Neural cell (in vitro differentiated cells): Measurements from ENCODE around the gene IQSEC1. TPM values are rescaled to one million over a fixed set of nuclear protein-coding genes. Genes with fewer than 3 reads are reported as not detected.

Experiments used
- H2AFZ ChIP-seq: fragments of 200-600, 300-800 bp; sonication (generic), shearing (Covaris generic); 2 replicates; pipeline ENCODE4 v1.6.0; 2014; ENCODE audit warnings: low read depth, mild to moderate bottlenecking, antibody characterized with exemption, low read length, moderate library complexity
- H3F3A ChIP-seq: fragments of 200-600 bp; shearing (Covaris generic); 2 replicates; pipeline ENCODE4 v1.6.1; 2016; ENCODE audit warnings: mild to moderate bottlenecking, moderate library complexity, mixed read lengths, antibody characterized with exemption, low read length; ENCODE audit not compliant: insufficient read depth, poor library complexity, severe bottlenecking
- H3K27ac ChIP-seq: fragments of 200-600, 300-800 bp; sonication (generic), shearing (Covaris generic); 2 replicates; pipeline ENCODE4 v1.5.1; 2014; ENCODE audit warnings: mild to moderate bottlenecking, low read length, moderate library complexity
- H3K27me3 ChIP-seq: fragments of 300-800, 200-600 bp; sonication (generic), shearing (Covaris generic); 2 replicates; pipeline ENCODE4 v1.6.0; 2014; ENCODE audit warnings: mild to moderate bottlenecking, low read depth, low read length, moderate library complexity; ENCODE audit not compliant: insufficient read depth
- H3K36me3 ChIP-seq: fragments of 300-800, 200-600 bp; sonication (generic), shearing (Covaris generic); 2 replicates; pipeline ENCODE4 v1.5.1; 2014; ENCODE audit warnings: mild to moderate bottlenecking, antibody characterized with exemption, low read length, moderate library complexity; ENCODE audit not compliant: insufficient read depth
- H3K4me2 ChIP-seq: fragments of 300-800, 200-600 bp; sonication (generic), shearing (Covaris generic); 2 replicates; pipeline ENCODE4 v1.6.0; 2014; ENCODE audit warnings: mild to moderate bottlenecking, low read length
- H3K4me3 ChIP-seq: fragments of 300-800, 200-600 bp; sonication (generic), shearing (Covaris generic); 2 replicates; pipeline ENCODE4 v1.5.1; 2014; ENCODE audit warnings: mild to moderate bottlenecking, low read length, moderate library complexity
- H3K79me2 ChIP-seq: fragments of 200-600 bp; shearing (Covaris generic); replicated peaks from 2 replicates; pipeline ENCODE4 v1.6.0; 2014; ENCODE audit warnings: mild to moderate bottlenecking, low read length, moderate library complexity; ENCODE audit not compliant: insufficient read depth
- H3K9ac ChIP-seq: fragments of 300-800, 200-600 bp; sonication (generic), shearing (Covaris generic); 2 replicates; pipeline ENCODE4 v1.6.1; 2016; ENCODE audit warnings: mild to moderate bottlenecking, low read length, mixed read lengths
- H3K9me2 ChIP-seq: fragments of 200-600 bp; shearing (Covaris generic); 2 replicates; pipeline ENCODE4 v1.6.1; 2016; ENCODE audit warnings: mild to moderate bottlenecking, low read length, mixed read lengths; ENCODE audit not compliant: insufficient read depth
- H3K9me3 ChIP-seq: fragments of 200-600, 300-800 bp; sonication (generic), shearing (Covaris generic); 2 replicates; pipeline ENCODE4 v1.6.1; 2016; ENCODE audit warnings: mild to moderate bottlenecking, mixed run types, low read length, moderate library complexity, mixed read lengths
- H4K20me1 ChIP-seq: fragments of 200-600 bp; shearing (Covaris generic); 2 replicates; pipeline ENCODE4 v1.6.1; 2016; ENCODE audit warnings: mild to moderate bottlenecking, mixed run types; ENCODE audit not compliant: insufficient read depth
- EP300 ChIP-seq: fragments of 450-650 bp; conservative IDR thresholded peaks from 2 replicates; pipeline ENCODE4 v1.6.1; 2014; ENCODE audit warnings: antibody characterized with exemption, mild to moderate bottlenecking, moderate library complexity; ENCODE audit not compliant: poor library complexity, severe bottlenecking
- MXI1 ChIP-seq: fragments of 450-650 bp; conservative IDR thresholded peaks from 2 replicates; pipeline ENCODE4 v1.6.1; 2014; ENCODE audit warnings: antibody characterized with exemption, mild to moderate bottlenecking; ENCODE audit not compliant: poor library complexity, severe bottlenecking
- POLR2AphosphoS5 ChIP-seq: IDR thresholded peaks from 2 replicates; pipeline ENCODE4 v1.6.1; 2012
- RAD21 ChIP-seq: fragments of 450-650 bp; conservative IDR thresholded peaks from 2 replicates; pipeline ENCODE4 v1.6.1; 2014; ENCODE audit warnings: antibody characterized with exemption, mild to moderate bottlenecking, moderate library complexity
- REST ChIP-seq: IDR thresholded peaks from 2 replicates; pipeline ENCODE4 v1.6.1; 2012; ENCODE audit warnings: borderline replicate concordance
- SMC3 ChIP-seq: fragments of 450-650 bp; conservative IDR thresholded peaks from 2 replicates; pipeline ENCODE4 v1.6.1; 2014; ENCODE audit warnings: antibody characterized with exemption, mild to moderate bottlenecking, moderate library complexity; ENCODE audit not compliant: poor library complexity
- TAF1 ChIP-seq: IDR thresholded peaks from 2 replicates; pipeline ENCODE4 v1.6.1; 2012; ENCODE audit warnings: low read depth
- polyA plus RNA-seq: library from polyadenylated mRNA; depleted of rRNA; stranded (reverse); fragments of >200 nt; gene quantifications from 2 replicates; pipeline ENCODE4 v1.2.3, GENCODE V29; 2014
- TF ChIP-seq, protein P1 (sequence below): fragments of 450-650 bp; IDR thresholded peaks from 2 replicates; pipeline ENCODE4 v1.5.1; 2014; ENCODE audit warnings: antibody characterized with exemption, mild to moderate bottlenecking, moderate library complexity; ENCODE audit not compliant: poor library complexity, severe bottlenecking

The IQSEC1 gene
- polyA plus RNA-seq, 1 donor from 2014 or later, result 6.0 TPM

DNA sequence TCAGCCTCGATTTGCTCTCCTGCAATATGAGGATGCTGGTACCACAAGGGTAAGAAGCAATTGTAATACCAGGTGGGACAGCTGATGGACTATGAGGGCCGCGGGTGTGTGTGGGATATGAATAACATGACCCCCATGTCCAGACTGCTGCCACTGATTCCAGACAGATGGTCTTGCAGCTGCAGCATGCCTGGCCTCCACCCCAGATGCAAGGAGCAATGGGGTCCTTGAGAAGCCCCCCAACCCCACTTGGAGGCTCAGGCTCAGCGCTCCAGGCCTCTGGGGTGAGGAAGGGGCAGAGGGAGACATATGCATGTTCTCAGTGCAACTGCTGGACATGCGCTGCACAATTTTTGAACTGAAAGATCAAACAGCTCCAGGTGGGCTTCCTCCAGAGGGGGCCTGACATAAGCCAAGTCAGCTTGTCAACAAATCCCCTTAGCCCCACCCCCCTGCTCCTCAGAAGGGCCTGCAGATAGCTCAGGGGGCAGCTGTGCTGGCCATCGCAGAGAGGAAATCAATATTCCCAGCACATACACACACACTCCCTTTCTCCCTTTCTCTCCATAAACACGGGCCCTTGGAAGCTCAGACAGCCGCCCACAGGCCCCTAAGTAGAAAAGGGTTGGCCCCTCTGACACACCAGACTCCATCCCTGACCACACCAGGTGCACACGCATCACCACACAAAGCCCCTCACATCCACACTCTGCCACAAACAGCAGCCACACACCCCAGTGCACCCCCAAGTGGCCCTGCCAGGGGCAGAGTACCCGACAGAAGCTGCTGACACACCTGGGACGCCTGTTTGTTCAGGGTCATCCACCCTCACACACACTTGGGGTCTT, 107.0 kb downstream of the IQSEC1 start:
- peak overlapping the region; percentile 59 for H3K4me2 ChIP-seq
- peak overlapping the region; percentile 72 for H3K4me3 ChIP-seq
- peak overlapping the region; percentile 55 for H3K9ac ChIP-seq
- H3K27me3 ChIP-seq, result no peaks in the 10 kb centered on the region
- no peak overlapping the region for H2AFZ ChIP-seq
- H3K9me3 ChIP-seq, result no peaks in the 10 kb centered on the region
- H3K9me2 ChIP-seq, result no peaks in the 10 kb centered on the region
- no peak for TF ChIP-seq POLR2AphosphoS5
- TF ChIP-seq, protein P1, sequence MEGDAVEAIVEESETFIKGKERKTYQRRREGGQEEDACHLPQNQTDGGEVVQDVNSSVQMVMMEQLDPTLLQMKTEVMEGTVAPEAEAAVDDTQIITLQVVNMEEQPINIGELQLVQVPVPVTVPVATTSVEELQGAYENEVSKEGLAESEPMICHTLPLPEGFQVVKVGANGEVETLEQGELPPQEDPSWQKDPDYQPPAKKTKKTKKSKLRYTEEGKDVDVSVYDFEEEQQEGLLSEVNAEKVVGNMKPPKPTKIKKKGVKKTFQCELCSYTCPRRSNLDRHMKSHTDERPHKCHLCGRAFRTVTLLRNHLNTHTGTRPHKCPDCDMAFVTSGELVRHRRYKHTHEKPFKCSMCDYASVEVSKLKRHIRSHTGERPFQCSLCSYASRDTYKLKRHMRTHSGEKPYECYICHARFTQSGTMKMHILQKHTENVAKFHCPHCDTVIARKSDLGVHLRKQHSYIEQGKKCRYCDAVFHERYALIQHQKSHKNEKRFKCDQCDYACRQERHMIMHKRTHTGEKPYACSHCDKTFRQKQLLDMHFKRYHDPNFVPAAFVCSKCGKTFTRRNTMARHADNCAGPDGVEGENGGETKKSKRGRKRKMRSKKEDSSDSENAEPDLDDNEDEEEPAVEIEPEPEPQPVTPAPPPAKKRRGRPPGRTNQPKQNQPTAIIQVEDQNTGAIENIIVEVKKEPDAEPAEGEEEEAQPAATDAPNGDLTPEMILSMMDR, result no peak
- TF ChIP-seq REST, result no peak
- TF ChIP-seq MXI1, result no peak
- TF ChIP-seq TAF1, result no peak
- no peaks in the 10 kb centered on the region for H3K36me3 ChIP-seq
- H3F3A ChIP-seq, result no peaks in the 10 kb centered on the region
- peaks cover 11% of the 10 kb centered on the region for H3K79me2 ChIP-seq
- no peaks in the 10 kb centered on the region for H4K20me1 ChIP-seq
- H3K27ac ChIP-seq, result no peak overlapping the region

DNA sequence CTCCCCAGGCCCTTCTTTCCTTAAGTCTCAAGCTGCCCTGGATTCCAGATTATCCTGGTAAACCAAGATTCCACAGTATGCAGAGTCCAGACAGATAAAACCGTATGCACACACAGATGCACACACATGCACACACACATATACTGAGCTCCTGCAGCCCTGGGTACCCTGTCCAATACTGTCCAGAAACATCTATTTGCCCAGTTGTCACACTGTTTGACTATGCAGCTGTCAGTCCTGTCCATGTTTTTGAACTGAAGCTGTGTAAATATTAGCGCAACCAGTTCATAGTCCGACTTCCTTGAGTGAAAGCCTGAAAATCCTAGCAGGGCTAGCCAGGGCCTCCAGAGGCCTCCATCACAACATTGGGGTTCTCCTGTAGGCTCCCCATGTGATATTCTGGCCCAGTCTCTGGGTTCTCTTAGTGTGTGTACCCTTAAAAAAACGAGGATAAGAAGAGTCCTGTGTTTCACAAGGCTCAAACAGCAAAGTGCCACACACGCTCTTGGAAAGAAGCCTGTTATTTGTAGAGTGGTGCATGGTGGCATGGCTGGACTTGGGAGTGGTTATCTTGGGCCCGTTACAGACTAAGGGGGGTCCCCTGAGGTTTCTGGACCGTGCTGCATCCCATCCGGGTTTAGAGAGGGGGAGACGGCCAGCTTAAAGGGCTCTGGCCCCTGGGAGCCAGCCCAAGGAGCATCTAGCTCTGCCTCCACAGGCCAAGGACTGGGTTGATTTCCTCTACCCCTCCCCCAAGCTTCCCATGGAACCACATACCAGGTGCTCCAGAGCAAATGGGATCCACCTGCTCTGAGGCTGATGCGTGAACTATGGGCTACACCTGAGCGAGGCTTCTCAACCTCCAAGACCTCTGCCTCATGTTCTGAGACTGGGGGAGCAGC, 108.3 kb downstream of the IQSEC1 start:
- Histone ChIP-seq H3K4me2 (no peak overlapping the region), H3K4me3 (no peak overlapping the region)

More for the DNA sequence above, 108.3 kb downstream of the IQSEC1 start:
- no peaks in the 10 kb centered on the region for H3F3A ChIP-seq
- no peaks in the 10 kb centered on the region for H3K9me2 ChIP-seq
- TF ChIP-seq SMC3, result no peak
- no peak for TF ChIP-seq EP300
- TF ChIP-seq TAF1, result no peak
- no peak for TF ChIP-seq MXI1
- no peak for TF ChIP-seq RAD21
- no peak for TF ChIP-seq POLR2AphosphoS5
- H3K79me2 ChIP-seq, result peaks cover 11% of the 10 kb centered on the region
- no peak overlapping the region for H3K27ac ChIP-seq
- H4K20me1 ChIP-seq, result no peaks in the 10 kb centered on the region
- H3K36me3 ChIP-seq, result no peaks in the 10 kb centered on the region
- no peaks in the 10 kb centered on the region for H3K9me3 ChIP-seq
- H3K9ac ChIP-seq, result no peak overlapping the region
- no peak overlapping the region for H2AFZ ChIP-seq
- H3K27me3 ChIP-seq, result no peaks in the 10 kb centered on the region
